H4 (cell line): Measurements from ENCODE around the gene TYROBP. TPM values are rescaled to one million over a fixed set of nuclear protein-coding genes. Genes with fewer than 3 reads are reported as not detected.
A peak's percentile ranks its signal among the peaks of the same experiment; 100 is the strongest.
"Not testable (repeated sequence)": the region's sequence is repeated elsewhere in the genome, so short reads cannot be mapped to it uniquely, and the experiment has no call there.

Source experiments
- DNase-seq: peaks from one replicate; pipeline ENCODE4 v3.0.0-alpha.2; 2015; ENCODE audit warnings: low spot score
- total RNA-seq: library from RNA; depleted of rRNA; stranded (reverse); fragments of >200 nt; shearing (Covaris generic); gene quantifications from 2 replicates; pipeline ENCODE4 v1.2.3, GENCODE V29; 2014

TYROBP gene
- total RNA-seq, 1 experiment from 2014 or later = not detected

- no peak for DNase-seq
These were observed 6.9 kb downstream of the TYROBP start for GRCh38 chr19:35901055-35901644.

GRCh38 chr19:35899547-35900214 lies 8.4 kb downstream of the TYROBP start:
- peak; percentile 89 for DNase-seq

DNA sequence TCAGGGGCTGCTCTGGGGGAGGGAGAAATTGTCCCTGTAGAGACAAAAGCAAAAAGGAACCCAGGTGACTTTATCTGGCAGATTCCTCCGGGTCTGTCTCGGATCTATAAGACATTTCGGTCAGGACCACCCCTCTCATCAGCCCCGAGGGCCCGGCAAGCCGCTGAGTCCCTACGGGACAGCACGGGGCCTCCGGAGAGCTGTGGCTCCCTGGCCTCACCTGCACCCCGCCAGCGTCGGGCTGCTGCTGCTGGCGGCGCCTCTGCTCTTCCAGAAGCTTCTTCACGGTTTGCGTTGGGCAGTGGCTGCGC lies 9.6 kb downstream of the TYROBP start:
- no peak for DNase-seq

DNA sequence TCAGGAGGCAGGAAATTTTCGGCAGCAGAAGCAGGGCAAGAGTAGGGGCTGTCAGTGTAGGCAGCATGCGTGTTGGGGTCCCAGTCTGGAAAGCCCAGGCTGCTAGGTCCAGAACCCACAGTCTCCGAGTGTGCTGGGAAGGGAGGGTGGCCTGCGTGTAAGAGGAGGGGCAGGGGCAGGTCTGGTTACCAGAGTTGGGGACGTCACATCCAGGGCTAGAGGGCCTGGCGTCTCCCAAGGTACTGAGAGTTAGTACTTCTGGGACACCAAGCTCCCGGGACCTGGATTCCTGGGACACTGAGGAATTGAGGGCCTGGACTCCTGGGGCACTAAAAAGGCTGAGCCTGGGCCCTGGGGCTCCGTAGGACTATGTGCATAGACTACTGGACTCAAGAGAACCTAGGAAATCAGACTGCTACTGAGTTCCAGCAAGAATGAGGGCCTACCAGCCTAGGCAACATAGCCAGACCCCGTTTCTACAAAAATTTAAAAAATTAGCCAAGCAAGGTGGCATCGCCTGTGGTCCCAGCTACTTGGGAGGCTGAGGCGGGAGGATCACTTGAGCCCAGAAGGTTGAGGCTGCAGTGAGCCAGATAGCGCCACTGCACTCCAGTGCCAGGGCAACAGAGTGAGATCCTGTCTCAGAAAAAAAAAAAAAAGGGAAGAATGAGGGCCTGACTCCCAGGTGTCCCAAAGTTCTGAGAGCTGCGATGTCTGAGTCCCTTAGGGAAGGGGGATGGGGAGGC lies 10.2 kb downstream of the TYROBP start:
- no peak for DNase-seq

DNA sequence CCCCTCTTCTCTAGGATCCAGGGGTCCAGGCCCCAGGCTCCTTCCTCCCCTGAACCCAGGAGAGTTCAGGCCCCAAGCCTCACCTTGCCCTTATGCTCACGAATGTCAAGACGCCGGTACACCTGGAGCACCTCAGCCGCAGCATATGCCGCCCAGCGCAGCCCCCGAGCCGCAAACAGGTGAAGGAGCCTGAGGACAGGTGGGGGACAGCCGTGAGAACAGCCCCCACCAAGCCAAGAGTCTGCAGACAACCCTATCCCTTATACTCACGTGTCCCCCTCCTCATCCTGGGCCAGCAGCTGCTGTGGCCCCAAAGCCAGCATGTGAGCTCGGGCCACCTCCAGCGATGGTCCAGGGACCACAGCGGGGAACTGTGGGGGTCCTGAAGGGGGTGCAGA lies 11.5 kb downstream of the TYROBP start:
- no peak for DNase-seq

- DNase-seq = no peak
These were observed 12.0 kb downstream of the TYROBP start for GRCh38 chr19:35895911-35896642.

DNA sequence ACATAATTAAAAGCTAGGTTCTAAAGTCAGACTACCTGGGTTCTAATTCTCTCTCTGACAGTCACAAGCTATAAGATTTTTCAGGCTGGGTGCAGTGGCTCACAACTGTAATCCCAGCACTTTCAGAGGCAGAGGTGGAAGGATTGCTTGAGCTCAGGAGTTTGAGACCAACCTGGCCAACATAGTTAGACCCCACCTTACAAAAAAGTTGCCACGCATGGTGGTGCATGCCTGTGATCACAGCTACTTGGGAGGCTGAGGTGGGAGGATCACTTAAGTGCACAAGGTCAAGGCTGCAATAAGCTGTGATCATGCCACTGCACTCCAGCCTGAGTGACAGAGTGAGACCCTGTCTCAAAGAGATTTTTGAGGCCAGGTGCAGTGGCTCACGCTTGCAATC lies 13.8 kb downstream of the TYROBP start:
- DNase-seq = no peak

- not testable (repeated sequence) for DNase-seq
These were observed 16.3 kb downstream of the TYROBP start for GRCh38 chr19:35891819-35892218.

- no peak for DNase-seq
These were observed 17.9 kb downstream of the TYROBP start for GRCh38 chr19:35890113-35890650.

DNA sequence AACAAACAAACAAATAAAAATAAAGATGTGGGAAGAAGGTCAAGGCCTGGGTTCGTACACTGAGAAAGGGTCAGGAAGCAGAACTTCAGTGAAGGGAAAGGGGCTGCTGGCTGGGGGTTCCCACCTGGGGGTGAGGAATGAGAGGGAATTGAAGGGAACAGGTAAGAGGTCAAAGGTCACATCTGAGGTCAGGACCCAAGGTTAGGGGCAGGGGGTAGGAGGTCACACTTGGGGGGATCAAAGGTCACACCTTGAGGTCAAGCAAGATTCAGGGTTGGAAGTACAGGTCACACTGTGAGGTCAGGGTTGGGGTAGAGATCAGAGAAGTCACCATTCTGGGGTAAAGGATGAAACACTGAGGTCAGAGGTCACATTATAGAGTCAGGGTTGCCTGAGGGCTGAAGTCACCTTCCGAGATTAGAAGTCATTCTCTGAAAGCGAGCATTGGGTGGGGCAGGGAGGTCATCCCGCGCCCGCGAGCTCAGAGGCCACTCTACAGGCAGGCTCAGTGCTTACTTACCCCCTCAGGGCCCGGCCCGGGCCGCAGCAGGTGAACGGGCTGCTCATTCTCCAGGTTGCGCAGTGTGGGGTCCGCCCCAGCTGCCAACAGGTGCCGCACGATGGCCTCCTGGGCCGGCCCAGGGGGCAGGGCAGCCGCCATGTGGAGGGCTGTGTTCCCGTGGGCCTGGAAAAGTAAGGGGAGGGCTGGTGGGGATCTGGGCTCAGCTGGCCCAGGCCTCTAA lies 18.6 kb downstream of the TYROBP start:
- DNase-seq = no peak

DNA sequence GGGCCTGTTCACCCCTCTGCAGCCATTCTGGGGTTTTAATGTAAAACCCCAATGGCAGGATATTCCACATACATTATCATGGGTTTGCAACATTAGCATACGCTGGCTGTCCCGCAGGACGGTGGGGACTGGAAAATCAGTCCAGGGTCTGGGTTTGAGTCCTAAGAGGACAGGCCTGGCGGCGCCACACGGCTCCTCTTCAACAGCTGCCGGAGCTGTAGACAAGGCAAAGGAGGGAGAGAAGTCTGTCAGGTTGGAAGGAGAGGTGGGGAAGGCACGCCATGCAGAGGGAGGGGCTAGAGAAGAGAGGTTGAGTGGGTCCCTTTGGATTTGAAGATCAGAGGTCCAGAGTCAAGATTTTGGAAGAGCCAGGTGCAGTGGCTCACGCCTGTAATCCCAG lies 19.7 kb downstream of the TYROBP start:
- no peak for DNase-seq

GRCh38 chr19:35887197-35887596 lies 20.9 kb downstream of the TYROBP start:
- no peak for DNase-seq

- no peak for DNase-seq
These were observed 22.2 kb downstream of the TYROBP start for GRCh38 chr19:35885904-35886303.

GRCh38 chr19:35885225-35885738 lies 22.8 kb downstream of the TYROBP start:
- no peak for DNase-seq

- DNase-seq = no peak
These were observed 24.2 kb downstream of the TYROBP start for GRCh38 chr19:35883882-35884281.

DNA sequence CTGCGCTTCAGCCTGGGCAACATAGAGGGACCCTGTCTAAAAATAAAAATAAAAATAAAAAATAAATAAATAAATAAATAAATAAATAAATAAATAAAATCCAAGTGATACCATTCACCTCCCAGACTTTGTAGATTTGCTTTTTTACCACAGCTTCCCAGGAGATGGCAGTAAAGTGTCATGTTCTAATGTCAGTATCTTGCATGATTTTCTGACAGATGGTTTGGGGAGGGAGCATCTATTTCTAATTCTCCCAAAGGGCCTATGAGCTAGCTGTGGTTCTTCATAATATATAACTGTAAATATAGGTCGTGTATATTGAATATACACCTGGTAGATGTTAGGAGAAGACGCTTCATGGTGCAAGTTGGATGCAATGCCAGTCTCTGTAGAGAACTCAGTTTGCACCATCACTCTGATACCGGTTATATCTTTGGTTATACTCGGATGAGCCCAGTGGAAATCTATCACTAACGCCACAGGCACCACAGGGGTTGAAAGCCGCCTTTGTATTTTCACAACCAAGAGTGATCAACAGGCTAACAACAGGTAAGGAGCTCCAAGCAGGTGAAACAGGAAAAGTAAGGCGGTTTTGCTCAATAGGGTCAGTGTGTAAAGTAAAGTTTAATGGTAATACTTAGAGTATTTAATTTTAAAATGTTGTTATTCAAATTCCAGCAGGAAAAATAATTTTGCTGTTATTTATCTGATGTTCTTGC lies 25.8 kb downstream of the TYROBP start:
- DNase-seq = peak; percentile 69

GRCh38 chr19:35879770-35880317 lies 28.3 kb downstream of the TYROBP start:
- DNase-seq = peak; percentile 96

GRCh38 chr19:35879068-35879467 lies 29.0 kb downstream of the TYROBP start:
- DNase-seq = no peak

DNA sequence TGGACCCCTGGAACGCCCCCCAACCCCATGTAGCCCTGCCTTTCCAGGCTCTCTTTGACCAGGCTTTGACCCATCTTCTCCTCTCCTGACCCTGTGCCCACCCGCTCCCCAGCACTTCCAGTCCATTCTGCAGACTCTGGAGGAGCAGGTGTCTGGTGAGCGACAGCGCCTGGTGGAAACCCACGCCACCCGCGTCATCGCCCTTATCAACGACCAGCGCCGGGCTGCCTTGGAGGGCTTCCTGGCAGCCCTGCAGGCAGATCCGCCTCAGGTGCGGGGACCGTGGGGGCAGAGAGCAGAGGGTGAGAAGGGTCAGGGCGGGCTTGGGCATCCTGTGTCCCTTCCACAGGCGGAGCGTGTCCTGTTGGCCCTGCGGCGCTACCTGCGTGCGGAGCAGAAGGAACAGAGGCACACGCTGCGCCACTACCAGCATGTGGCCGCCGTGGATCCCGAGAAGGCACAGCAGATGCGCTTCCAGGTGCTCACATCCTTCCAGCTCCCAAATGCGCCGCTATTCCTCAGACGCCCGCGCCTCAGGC lies 33.6 kb downstream of the TYROBP start:
- DNase-seq = no peak

DNA sequence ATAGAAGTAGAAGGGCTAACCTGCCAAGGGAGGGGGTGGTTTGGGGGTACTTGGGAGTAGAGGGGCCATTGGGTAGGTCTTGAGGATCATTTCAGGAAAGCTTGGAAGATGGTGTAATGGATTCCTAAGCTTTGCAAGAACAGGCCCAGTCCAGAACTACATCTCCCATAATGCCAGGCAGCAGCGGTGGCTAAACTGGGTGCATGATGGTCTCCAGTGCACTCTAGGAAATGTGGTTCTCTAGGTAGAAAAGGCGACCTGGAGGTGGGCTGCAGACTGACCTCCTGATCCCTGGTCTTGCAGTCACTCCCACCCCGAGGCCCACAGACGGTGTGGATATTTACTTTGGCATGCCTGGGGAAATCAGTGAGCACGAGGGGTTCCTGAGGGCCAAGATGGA lies 35.9 kb downstream of the TYROBP start:
- no peak for DNase-seq
